Measurements from ENCODE around the gene SAMD4B.
A peak's percentile ranks its signal among the peaks of the same experiment; 100 is the strongest.
"Not testable (repeated sequence)": the region's sequence is repeated elsewhere in the genome, so short reads cannot be mapped to it uniquely, and the experiment has no call there.

SAMD4B gene

DNA sequence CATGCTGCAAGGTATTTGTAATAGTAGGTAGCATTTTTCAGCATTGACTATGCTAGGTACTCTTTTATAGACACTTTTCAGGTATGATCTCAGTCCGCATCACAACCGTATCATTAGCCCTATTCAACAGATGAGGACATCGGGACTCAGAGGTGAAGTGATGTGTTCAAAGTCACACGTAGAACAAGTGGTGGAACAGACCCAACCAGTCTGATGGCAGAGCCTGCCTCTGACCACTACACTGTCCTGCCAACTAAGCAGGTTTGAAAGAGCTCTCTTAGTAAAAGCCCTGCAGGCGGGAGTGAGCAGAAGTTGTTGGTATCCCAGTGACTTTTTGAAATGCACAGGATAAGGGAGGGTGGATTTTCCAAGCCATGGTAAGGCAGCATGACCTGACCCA, 28.5 kb downstream of the SAMD4B start:
- no peak for DNase-seq (ENCODE audit: low spot score)

DNA sequence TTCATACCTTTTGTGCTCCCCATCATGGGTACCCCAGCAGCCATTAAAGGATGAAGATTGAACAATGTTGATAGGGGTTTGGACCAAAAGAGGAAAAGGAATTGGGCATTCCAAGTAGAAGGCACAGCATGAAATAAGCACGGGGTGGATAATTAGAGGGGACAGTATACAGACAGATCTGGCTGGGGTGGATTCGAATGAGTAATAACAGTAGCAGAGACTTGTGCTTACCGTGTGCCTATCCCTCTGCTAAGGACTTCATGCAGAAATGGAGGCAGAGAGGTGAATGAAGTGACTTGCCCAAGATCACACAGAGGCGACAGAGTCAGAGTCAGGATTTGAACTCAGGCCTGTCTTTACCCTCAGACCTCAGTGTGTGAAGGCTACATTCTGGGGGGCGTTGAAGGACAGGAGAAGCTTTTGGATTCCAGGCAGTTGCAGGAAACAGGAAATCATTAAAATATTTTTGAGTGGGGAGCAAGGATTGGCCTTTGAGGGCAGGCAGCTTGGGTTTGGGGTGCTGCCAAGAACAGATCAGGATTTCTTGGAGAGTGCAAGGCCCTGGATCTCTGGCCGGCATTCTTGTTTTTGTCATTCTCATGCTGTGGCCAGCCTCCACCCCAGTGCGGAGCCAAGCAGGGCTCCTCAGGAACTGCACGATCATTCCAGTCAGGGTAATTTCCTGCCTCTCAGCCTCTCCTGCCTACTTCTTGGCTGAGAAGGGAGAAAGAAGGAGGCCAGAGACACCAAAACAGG, 30.0 kb downstream of the SAMD4B start:
- DNase-seq (ENCODE audit: low spot score), result peak; percentile 60

DNA sequence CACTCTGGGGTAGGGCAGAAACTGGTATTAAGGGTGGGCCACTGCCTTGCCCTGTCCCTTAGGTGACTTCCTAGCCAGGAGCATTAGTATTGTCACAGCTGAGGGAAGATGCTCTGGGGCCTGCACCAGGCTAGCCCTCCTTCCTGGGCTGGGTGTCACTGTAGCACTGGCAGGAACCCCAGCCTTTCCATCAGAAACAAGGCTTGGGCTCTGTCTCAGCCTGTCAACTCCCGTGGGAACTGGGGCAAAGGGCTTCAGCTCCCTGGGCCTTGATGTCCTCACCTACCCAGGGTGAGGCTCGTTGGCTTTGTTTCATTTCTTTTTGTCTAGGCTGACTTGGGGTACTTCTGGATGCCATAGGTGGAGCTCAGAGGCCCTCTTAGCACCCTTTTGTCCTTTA, 30.7 kb downstream of the SAMD4B start:
- DNase-seq (ENCODE audit: low spot score), result no peak

DNA sequence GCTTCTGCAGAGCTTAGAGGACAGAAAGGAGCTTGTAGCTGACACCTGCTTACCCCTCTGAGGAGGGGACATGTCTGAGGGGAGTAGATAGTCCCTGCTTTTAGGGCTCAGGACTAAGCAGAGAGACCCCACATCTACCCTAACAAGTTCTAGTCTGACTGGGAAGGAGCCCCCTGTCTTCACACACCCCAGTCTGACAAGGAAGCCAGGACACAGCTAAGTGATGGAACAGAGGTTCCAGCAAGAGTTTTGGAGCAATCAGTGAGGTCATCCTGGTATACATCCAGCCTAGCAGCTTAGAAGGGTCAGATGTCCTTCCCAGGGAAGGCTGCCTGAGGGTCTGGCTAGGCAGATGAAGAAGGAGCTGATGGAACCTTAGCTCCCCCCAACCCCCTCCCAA, 33.7 kb downstream of the SAMD4B start:
- DNase-seq (ENCODE audit: low spot score), result no peak

DNA sequence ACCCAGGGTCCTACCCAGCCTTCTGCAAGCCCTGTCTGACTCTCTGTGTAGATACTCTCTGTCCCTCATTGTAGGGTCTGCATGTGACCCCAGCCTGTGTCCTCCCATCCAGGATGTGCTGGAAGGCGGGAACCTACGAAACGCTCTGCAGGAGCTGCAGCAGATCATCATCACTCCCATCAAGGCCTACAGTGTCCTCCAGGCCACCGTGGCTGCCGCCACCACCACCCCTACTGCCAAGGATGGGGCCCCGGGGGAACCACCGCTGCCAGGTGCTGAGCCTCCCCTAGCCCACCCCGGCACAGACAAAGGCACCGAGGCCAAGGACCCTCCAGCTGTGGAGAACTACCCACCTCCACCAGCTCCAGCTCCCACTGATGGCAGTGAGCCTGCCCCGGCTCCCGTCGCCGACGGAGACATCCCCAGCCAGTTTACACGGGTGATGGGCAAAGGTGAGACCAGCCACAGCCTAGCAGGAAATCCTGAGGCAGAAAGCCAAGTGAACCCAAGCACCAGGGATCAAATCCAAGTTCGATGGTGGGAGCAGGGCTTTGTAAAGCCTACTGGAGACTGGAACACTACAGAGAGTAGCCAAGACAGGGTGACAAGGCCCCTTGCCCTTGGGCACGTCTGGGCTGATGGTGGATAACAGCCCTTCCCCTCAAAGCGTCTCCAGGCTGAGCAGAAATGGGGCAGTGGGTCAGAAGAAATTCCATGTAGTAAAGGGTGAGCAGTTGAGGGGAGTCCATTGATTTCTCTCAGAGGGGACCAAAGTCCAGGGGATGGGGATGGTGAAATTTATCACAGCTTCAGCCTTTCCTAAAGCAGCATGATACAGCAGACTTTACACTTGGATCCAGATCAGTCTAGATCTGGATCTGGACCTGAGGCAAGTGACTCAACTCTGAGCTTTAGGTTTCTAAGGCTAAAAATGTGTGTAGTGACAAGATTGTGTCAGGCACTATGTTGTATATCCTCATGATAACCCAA, 35.4 kb downstream of the SAMD4B start:
- DNase-seq (ENCODE audit: low spot score), result no peak

DNA sequence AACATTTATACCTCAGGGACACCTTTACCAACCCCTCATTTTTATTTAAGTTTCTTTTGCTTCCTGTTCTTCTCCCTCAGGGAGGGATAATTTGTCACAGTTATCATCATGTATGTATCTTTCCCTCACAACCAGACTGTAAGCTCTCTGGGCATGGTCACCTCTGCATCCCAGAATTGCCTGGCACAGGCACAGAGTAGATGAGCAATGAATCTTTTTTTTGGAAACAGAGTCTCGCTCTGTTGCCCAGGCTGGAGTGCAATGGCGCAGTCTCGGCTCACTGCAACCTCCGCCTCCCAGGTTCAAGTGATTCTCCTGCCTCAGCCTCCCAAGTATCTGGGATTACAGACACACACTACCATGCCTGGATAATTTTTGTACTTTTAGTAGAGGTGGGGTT, 37.1 kb downstream of the SAMD4B start:
- not testable (repeated sequence) for DNase-seq (ENCODE audit: low spot score)

DNA sequence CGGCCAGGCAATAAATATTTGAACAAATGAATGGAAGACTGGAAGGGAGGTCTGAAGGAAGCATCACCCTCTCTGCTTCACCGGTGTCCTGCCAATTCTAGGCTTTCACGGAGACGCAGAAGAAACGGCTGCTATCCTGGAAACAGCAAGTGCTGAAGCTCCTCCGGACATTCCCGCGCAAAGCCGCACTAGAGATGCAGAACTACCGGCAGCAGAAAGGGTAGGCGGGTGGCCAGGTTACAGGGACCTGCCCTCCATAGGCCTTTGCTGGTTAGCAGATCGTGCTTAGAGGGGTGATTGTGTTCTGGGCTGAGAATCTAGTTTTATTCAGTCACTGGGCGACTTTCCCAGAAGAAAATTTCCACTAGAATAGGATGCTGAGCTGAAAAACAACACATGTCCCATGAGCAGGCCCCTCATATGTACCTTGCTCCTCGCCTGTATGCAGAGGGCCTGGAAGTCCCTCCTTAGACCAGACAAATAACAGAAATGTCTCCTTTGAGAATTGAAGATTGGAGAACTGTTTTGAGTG, 37.7 kb downstream of the SAMD4B start:
- no peak for DNase-seq (ENCODE audit: low spot score)

DNA sequence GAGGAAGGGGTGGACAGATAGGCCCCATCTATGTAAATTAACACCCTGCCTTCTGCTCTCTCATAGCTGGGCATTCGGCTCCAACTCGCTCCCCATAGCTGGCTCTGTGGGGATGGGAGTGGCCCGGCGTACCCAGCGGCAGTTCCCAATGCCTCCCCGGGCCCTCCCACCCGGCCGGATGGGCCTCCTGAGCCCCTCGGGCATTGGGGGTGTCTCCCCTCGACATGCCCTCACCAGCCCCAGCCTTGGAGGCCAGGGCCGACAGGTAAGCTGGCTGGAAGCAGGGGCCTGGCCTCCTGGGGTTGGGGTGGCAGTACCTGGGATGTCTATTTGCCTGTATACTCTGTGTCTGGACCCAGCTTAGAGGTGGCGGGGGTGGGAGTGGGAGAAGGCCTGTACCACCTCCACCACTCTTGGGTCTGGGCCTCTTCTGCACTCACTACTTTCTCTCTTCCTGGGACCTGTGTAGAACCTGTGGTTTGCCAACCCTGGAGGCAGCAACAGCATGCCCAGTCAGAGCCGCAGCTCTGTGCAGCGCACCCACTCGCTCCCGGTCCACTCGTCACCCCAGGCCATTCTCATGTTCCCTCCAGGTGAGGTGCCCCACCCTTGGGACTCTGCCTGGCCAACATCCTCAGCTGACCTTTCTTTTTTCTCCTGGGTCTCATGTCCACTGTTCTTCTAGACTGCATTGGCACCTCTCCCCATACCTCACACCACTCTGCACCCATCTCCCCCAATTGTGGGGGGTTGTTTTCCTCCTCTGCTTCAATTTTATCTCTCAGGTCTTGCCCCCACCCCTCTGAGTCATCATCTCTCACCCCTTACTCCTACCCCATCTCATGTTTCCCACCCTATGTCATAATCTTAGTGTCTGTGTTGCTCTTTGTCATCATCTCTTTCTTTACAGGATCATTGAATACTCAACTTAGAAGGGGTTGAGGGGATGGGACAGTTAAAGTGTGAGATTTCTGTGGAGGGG, 38.6 kb downstream of the SAMD4B start:
- DNase-seq (ENCODE audit: low spot score), result no peak

DNA sequence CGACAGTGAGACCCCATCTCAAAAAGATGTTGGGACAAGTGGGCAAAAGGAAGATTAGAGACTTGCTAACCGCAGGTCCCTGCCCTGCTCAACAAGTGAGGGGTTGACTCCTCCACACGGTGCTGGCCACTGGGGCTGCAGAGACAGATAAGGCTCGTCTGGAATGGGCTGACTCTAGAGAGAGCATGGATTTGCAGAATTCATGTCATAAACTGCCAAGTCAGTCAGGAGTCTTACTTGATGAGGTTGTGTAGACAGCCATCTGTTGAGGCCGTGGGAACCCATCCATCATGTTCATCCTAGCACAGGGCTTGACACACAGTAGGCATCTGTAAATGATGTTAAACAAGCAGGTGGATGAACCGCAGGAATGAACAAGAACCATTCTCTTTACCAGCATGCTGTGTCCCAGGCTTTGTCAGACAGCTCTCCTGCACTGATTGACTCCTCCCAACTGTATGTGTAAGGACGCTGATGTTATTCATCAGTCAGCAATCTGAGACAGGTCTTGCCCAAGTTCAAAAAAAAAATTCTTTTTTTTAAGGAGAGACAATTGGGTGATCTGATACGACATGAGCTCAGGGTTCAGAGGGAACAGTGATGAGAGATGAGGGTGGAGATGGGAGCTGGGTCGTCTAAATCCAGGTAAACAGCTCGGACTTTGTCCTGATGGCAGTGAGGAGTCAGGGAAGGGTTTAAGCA, 39.8 kb downstream of the SAMD4B start:
- DNase-seq (ENCODE audit: low spot score), result no peak

DNA sequence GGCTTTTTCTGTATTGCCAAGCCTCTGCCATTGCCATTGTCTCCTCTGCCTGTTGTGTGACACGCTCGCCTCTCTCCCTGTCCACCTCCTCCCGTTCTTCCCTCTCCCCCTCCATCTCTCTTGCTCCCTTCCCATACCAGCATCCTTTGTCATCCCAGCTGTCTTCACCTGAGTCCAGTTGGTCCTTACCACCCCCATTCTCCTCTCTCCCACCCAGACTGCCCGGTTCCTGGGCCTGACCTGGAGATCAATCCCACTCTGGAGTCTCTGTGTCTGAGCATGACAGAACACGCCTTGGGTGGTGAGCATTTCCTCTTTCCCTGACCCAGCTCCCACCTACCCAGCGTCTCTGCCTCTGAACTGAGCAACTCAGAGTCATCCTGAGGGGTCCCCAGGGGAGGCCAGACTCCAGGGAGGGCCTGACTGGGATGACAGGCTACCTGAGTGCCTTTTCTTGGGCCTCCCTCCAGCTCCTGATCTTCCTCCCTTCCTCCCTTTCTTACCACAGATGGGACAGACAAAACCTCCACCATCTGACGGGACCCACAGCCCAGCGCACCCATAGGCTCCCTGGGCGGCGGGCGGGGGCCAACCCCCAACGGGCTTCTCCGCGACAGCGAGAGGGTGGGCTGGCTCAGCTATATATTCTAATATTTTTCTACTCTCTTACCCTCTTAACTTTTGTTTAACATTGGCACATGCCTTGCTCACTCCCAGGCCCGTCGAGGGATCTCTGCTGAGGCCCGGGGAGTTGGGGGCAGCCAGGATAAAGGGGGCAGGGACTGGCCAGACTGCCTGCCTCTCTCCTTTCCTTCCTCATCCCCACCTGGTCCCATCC, 41.0 kb downstream of the SAMD4B start:
- DNase-seq (ENCODE audit: low spot score), result no peak

DNA sequence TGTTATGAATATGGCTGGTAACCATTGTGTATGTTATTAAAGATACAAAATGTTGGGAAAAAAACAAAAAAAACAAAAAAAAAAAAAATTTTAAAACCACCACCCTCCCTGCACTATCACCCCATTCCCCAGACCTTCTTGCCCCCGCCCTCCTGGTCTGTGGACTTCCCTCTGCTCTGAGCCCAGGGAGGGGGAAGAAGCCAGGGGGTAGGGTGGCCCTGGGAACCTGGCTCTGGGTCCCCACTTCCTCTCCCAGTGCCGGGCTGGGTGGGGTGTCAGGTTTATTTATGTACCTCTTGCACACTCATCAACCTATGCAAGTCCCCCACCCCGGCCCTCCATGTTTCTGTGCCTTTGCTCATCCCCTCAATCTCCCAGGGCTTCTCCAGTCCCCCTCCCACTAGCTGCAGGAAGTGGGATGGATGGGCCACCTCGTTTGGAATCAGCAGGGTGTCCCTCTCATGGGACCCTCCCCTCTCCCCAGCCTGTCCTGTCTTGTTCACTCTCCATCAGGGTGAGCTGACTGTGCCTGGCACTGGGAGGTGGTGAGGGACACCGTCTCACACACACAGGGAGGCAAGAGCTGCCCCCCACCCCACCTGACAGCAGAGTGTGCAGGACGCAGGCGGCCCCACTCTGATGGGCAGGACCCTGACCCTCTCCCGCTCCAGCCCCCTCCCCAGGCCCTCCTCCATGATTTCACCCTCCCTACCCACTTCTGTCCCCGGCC, 42.8 kb downstream of the SAMD4B start:
- no peak for DNase-seq (ENCODE audit: low spot score)

DNA sequence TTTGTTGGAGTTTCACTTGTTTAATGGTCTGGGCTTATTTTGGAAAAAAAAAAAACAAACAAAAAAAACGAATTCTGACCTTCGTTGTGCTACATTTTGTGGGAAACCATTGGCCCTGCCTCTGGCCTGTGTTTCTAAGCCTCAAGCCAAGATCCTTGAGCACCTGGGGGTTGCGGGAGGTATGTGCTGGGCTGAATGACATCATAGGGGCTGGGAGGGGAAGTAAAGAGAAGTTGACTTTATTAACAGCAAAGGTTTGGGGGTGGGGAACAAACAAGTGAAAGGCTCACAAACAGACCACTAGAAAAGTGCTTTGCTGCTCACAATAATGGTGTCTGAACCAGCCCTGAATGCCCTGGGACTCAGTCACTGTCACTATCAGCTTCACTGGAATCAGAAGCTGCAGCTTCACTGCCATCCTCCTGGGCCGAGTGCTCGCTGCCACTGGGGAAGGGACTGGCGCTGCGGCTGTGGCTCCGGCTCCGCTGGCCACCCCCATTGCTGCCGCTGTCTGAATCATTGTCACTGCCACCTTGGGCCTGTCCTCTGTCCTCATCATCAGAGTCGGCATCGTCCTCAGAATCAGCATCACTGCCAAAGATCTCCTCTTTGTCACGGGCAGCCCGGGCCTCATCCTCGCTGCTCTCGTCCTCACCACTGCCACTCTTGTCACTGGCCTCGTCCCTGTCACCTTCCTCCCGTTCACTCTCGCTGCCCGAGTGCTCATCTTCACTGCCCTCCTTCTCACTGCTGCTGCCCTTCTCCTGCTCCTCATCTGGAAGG, 43.6 kb downstream of the SAMD4B start:
- DNase-seq (ENCODE audit: low spot score), result no peak

DNA sequence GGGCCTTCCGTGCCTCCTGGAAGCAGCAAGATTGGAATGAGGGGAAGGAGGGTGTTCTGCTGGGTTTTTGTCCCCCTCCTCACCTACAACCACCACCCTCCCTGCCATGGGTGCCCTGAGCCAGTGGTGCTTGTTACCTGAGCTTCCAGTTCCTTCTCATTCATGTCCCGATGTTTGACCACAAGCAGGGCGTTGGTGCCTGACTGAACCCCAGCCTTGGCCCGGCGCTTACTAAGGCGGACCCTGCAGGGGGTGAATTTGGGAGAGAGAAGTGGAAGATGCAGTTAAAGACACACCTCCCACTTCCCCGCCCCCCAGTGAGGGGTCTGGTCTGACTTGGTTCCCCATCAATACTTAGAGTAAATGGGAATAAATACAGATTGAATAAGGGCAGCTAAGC, 44.3 kb downstream of the SAMD4B start:
- no peak for DNase-seq (ENCODE audit: low spot score)

DNA sequence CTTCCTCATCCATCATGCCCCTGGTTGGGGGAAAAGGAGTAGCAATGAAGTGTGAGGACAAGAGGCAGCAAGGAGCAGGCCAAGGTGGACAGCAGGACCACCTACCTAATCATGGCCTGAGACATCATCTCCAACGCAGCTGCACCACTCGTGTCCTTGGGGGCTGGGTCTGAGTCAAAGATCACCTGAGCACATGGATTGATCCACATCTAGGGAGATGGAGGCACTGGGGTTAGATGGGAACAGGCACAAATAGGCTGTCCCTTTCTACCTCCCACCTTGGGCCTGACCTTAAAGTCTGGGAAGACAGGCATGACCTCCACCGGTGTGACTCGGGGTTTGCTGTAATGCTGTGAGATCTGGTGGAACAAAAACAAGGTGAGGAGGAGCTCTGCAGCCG, 46.4 kb downstream of the SAMD4B start:
- no peak for DNase-seq (ENCODE audit: low spot score)

DNA sequence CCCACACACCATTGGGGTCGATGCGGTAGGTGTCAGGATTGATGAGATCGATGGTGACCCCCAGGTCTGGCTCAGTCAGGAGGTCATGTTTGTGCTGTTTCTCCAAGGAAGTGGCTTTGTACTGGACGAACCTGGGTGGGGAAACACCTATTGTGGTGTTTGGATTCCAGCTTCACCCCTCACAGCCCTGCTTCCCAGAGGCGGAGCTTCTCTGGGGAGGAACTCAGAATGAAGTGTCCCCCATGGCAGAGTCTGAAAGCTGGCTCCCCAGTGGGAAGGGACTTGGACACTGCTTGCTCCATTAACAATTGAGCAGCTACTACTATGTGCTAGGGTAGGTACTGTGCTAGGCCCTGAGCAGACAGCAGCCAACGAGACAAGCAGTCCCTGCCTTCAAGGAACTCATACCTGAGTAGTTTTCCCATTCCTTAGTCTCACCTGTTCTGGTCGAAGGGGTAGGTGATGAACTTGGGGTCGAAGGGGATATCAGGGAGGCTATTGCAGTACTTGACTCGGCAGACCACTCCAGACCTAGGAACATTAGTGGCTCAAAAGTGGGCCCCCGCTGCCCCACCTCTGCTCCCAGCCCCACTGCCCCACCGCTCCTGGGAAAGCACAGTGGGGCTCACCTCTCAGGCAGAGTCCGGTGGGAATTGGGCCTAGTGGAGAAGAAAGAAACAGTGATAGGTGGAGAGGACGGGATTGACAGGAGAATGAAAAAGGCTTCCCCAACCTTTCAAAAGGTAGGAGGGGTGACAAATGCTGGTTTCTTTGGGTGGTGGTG, 47.6 kb downstream of the SAMD4B start:
- no peak for DNase-seq (ENCODE audit: low spot score)

DNA sequence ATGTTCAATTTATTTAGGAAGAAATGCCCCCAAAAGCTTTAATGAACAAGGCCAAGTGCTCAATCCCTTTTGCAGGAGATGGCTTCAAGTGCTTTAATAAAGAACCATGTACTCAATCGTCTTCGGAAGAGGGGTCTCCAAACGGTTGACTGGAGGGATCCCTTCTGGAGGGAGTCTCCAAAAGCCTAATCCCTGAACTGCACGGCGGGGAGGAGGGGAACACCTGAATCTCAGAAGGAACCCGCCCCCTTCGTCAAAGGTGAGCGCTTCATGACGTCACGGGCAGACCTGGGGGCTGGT, 48.2 kb downstream of the SAMD4B start:
- DNase-seq (ENCODE audit: low spot score), result peak; percentile 83

DNA sequence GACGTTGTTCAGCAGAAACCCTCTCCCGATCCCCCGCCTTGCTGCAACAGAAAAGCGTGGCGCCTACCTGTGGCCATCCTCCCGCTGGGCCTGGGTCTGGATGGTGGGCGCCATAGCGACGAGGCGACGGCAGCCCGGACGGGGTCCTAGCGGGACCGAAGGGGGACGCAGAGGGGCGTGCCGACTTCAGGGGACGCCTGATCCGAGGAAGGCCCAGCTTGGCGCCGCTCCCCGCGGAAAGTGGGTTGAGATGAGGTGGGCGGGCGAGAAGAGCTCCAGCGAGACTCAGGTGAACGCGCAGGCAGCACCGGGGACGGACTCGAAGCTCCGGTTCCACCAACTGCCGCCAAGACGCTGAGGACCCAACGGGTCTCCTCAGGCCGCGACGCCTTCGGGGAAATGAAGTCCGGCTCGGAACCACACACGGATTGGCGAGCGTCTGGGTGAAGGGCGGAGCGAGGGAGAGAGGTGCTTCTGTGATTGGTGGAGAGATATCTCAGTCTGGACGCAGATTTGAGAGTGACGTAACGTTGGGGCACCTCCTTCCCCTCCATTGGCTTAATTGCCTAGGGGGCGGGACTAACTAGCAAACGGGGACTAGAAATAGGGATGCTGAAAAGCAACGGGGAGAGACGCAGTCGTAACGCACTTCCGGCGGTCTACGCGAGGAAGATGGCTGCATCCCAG, 48.7 kb downstream of the SAMD4B start, which contains the start of the genes MED29 and PAF1:
Gene MED29, plus strand, starts transcription at position 628 of the 687 bp plus-strand sequence. Its CDS starts 45 bp downstream, at position 673.
Gene PAF1, minus strand, starts transcription at position 356 of the 687 bp plus-strand sequence. Its CDS starts 242 bp downstream, at position 114.
- DNase-seq (ENCODE audit: low spot score), result peak; percentile 100
